SK-N-SH (cell line): ENCODE measurements around the gene NOL4L. TPM values are rescaled to one million over a fixed set of nuclear protein-coding genes. Genes with fewer than 3 reads are reported as not detected.

Source experiments
- CTCF ChIA-PET: fragments of 300-600, 350-600 bp; formaldehyde crosslinking; extraction: SDS; loops from one replicate; lab custom pipeline; 2021; lab: Yijun Ruan, JAX
- POLR2A ChIA-PET: fragments of 350-600 bp; sonication (Branson Sonifier 250); formaldehyde crosslinking; extraction: SDS; loops from one replicate; lab custom pipeline; 2020; ENCODE audit warnings: antibody characterized with exemption, inconsistent platforms; lab: Yijun Ruan, JAX
- DNase-seq: peaks from one replicate; pipeline ENCODE4 v3.0.0; 2012
- H2AFZ ChIP-seq: fragments of 200-600 bp; sonication (generic); 2 replicates; pipeline ENCODE4 v1.8.1; 2016; ENCODE audit warnings: antibody characterized with exemption, mild to moderate bottlenecking, low read depth
- H3F3A ChIP-seq: fragments of 200-600 bp; sonication (generic); replicated peaks from 2 replicates; pipeline ENCODE3; 2016; ENCODE audit warnings: antibody characterized with exemption, mild to moderate bottlenecking; ENCODE audit not compliant: insufficient read depth
- H3K27ac ChIP-seq, 2 experiments: fragments of 200-500 bp in 1 of 2; fragments of 200-600 bp in 1 of 2; sonication (Bioruptor generic) in 1 of 2; sonication (generic), shearing (Covaris generic) in 1 of 2; 2 replicates each; pipeline versions ENCODE4 v1.5.1 to v1.6.1; 2014 to 2016; ENCODE audit warnings: low read depth in 2 of 2, inconsistent platforms in 1 of 2, low read length in 1 of 2, mild to moderate bottlenecking in 1 of 2, mixed read lengths in 1 of 2
- H3K27me3 ChIP-seq: fragments of 200-600 bp; sonication (generic), shearing (Covaris generic); 2 replicates; pipeline ENCODE4 v1.6.1; 2016; ENCODE audit warnings: mixed run types; ENCODE audit not compliant: insufficient read depth
- H3K36me3 ChIP-seq, 2 experiments: fragments of 200-500 bp in 1 of 2; fragments of 200-600 bp in 1 of 2; sonication (Bioruptor generic) in 1 of 2; sonication (generic) in 1 of 2; replicated peaks in 1 of 2; 2 replicates each; pipeline versions ENCODE3 to v1.5.1; 2014 to 2016; ENCODE audit warnings: low read length in 1 of 2, mild to moderate bottlenecking in 1 of 2; ENCODE audit not compliant: insufficient read depth in 2 of 2, control insufficient read depth in 1 of 2
- H3K4me1 ChIP-seq, 2 experiments: fragments of 200-500 bp in 1 of 2; fragments of 200-600 bp in 1 of 2; sonication (Bioruptor generic) in 1 of 2; sonication (generic), shearing (Covaris generic) in 1 of 2; 2 replicates each; pipeline versions ENCODE4 v1.5.1 to v1.6.1; 2014 to 2016; ENCODE audit warnings: low read depth in 1 of 2, low read length in 1 of 2, mixed run types in 1 of 2; ENCODE audit not compliant: insufficient read depth in 2 of 2, control insufficient read depth in 1 of 2
- H3K4me2 ChIP-seq: fragments of 200-600 bp; sonication (generic), shearing (Covaris generic); 2 replicates; pipeline ENCODE4 v1.6.1; 2017; ENCODE audit warnings: mixed run types
- H3K4me3 ChIP-seq, 2 experiments: fragments of 200-500 bp in 1 of 2; fragments of 200-600 bp in 1 of 2; sonication (Bioruptor generic) in 1 of 2; sonication (generic), shearing (Covaris generic) in 1 of 2; 2 replicates each; pipeline versions ENCODE4 v1.5.1 to v1.8.1; 2014 to 2016; ENCODE audit warnings: low read depth in 2 of 2, inconsistent platforms in 1 of 2, low read length in 1 of 2, mild to moderate bottlenecking in 1 of 2, mixed read lengths in 1 of 2, moderate library complexity in 1 of 2
- H3K79me2 ChIP-seq: fragments of 200-600 bp; sonication (generic); 2 replicates; pipeline ENCODE4 v1.8.1; 2017; ENCODE audit warnings: mild to moderate bottlenecking; ENCODE audit not compliant: insufficient read depth
- H3K9ac ChIP-seq: fragments of 200-600 bp; sonication (generic); 2 replicates; pipeline ENCODE4 v1.6.1; 2017; ENCODE audit warnings: mixed run types
- H3K9me2 ChIP-seq: fragments of 200-600 bp; sonication (generic); 2 replicates; pipeline ENCODE4 v1.6.1; 2017; ENCODE audit warnings: mixed run types
- H3K9me3 ChIP-seq: fragments of 200-600 bp; sonication (generic); 2 replicates; pipeline ENCODE4 v1.6.1; 2017; ENCODE audit warnings: mixed run types, mild to moderate bottlenecking, moderate library complexity
- H4K20me1 ChIP-seq: fragments of 200-600 bp; sonication (generic); 2 replicates; pipeline ENCODE4 v1.6.1; 2017; ENCODE audit warnings: mild to moderate bottlenecking, mixed run types; ENCODE audit not compliant: insufficient read depth
- EZH2phosphoT487 ChIP-seq: fragments of 200-600 bp; sonication (generic); IDR thresholded peaks from 2 replicates; pipeline ENCODE4 v1.6.1; 2017; ENCODE audit warnings: low read depth, mixed run types, mild to moderate bottlenecking, antibody characterized with exemption, moderate library complexity, borderline replicate concordance
- GABPA ChIP-seq: IDR thresholded peaks from 2 replicates; pipeline ENCODE4 v1.4.0; 2012; ENCODE audit warnings: low read depth, mild to moderate bottlenecking
- JUND ChIP-seq: IDR thresholded peaks from 2 replicates; pipeline ENCODE4 v1.4.0; 2012
- MEF2A ChIP-seq: IDR thresholded peaks from 2 replicates; pipeline ENCODE4 v1.4.0; 2012; ENCODE audit warnings: low read depth, borderline replicate concordance
- MXI1 ChIP-seq: IDR thresholded peaks from 2 replicates; pipeline ENCODE4 v1.6.1; 2012; ENCODE audit warnings: mild to moderate bottlenecking, low read depth, low read length, improper control_type of control experiment
- NFIC ChIP-seq: IDR thresholded peaks from 2 replicates; pipeline ENCODE4 v1.4.0; 2012; ENCODE audit warnings: borderline replicate concordance
- NRF1 ChIP-seq: IDR thresholded peaks from 2 replicates; pipeline ENCODE4 v1.6.1; 2012; ENCODE audit warnings: low read depth, mild to moderate bottlenecking, low read length
- RAD21 ChIP-seq: IDR thresholded peaks from 2 replicates; pipeline ENCODE4 v1.6.1; 2012; ENCODE audit warnings: mild to moderate bottlenecking, low read length
- RFX5 ChIP-seq: IDR thresholded peaks from 2 replicates; pipeline ENCODE4 v1.6.1; 2012; ENCODE audit warnings: mild to moderate bottlenecking, improper control_type of control experiment, low read length
- RXRA ChIP-seq: IDR thresholded peaks from 2 replicates; pipeline ENCODE4 v1.4.0; 2012; ENCODE audit warnings: low read depth, mild to moderate bottlenecking, borderline replicate concordance
- SMC3 ChIP-seq: IDR thresholded peaks from 2 replicates; pipeline ENCODE4 v1.6.1; 2012; ENCODE audit warnings: low read depth, low read length, improper control_type of control experiment
- WGBS: methylation state at CpG from one replicate; pipeline ENCODE4 v1.1.6; 2017; ENCODE audit warnings: low lambda C conversion rate; 5-methylcytosine and 5-hydroxymethylcytosine counted together
- polyA plus RNA-seq, 3 experiments: library from polyadenylated mRNA; depleted of rRNA; stranded (reverse); fragments of >200 nt; gene quantifications; 2 replicates each; pipeline ENCODE4 v1.2.3, GENCODE V29; 2012
- TF ChIP-seq, protein P1 (sequence below): fragments of 200-600 bp; sonication (generic); IDR thresholded peaks from 2 replicates; pipeline ENCODE4 v1.6.1; 2017; ENCODE audit warnings: antibody characterized with exemption, mild to moderate bottlenecking, moderate library complexity
- TF ChIP-seq, protein P2 (sequence below): fragments of 150-350 bp; IDR thresholded peaks from 2 replicates; pipeline ENCODE4 v1.6.1; 2016; ENCODE audit warnings: mild to moderate bottlenecking, low read depth, low read length
- TF ChIP-seq, protein P3 (sequence below): fragments of 150-350 bp; IDR thresholded peaks from 2 replicates; pipeline ENCODE4 v1.6.1; 2017; ENCODE audit warnings: antibody characterized with exemption, low read length, low read depth, borderline replicate concordance
- TF ChIP-seq, protein P4 (sequence below): IDR thresholded peaks from 2 replicates; pipeline ENCODE4 v1.4.0; 2012; ENCODE audit warnings: low read depth, borderline replicate concordance
- TF ChIP-seq, protein P5 (sequence below): IDR thresholded peaks from 2 replicates; pipeline ENCODE4 v1.4.0; 2012; ENCODE audit warnings: low read depth, borderline replicate concordance

NOL4L gene
- polyA plus RNA-seq, 1 of the 3 experiments (the other 2 are of a cell fraction), result 14.3 TPM

DNA sequence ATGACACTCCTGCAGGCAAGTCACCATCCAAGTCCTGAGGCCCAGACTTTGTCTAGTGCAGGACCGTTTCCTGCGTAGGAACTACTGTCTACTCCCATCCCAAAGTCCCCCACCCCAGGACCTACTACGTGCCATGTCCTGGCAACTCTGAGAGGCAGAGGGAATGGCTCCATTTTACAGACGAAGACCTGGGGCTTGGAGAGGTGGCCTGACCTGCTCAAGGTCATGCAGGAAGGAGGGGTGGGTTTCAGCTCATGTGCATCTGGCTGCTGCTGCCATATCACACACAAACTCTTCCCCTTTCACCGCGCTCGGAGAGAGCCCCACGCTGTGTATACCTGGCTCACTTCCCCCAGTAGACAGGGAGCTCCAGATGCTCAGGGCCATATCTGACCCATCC is 1.2 kb upstream of the NOL4L start:
- H3K27me3 ChIP-seq, result peaks cover 15% of the 10 kb centered on the region; the same call in 1 of the 2 replicates
- 84% methylated on average over 8 of the region's 8 CpGs for WGBS
- H4K20me1 ChIP-seq, result no peaks in the 10 kb centered on the region
- DNase-seq, result no peak
- H3K4me1 ChIP-seq, result peaks cover 0 to 15% of the 10 kb centered on the region in 2 experiments; a peak in 1 of 4 replicates
- H3K4me2 ChIP-seq, result no peak overlapping the region
- no peaks in the 10 kb centered on the region for H3K9me3 ChIP-seq
- H3K27ac ChIP-seq, result no peak overlapping the region
- ChIA-PET POLR2A (no interaction called here), CTCF (interaction anchor here (0.9 to 2.9 kb wide), 5 partner anchors 28 to 66 kb away, joined by 3 to 16 read pairs (median 5); no protein-coding TSS in a partner anchor)
- H2AFZ ChIP-seq, result no peak overlapping the region
- H3K9ac ChIP-seq, result no peak overlapping the region
- no peaks in the 10 kb centered on the region for H3F3A ChIP-seq
- H3K36me3 ChIP-seq, result no peaks in the 10 kb centered on the region
- TF ChIP-seq EZH2phosphoT487 (no peak), RXRA (no peak), RFX5 (no peak), GABPA (no peak), MXI1 (no peak)
- TF ChIP-seq, protein P1, sequence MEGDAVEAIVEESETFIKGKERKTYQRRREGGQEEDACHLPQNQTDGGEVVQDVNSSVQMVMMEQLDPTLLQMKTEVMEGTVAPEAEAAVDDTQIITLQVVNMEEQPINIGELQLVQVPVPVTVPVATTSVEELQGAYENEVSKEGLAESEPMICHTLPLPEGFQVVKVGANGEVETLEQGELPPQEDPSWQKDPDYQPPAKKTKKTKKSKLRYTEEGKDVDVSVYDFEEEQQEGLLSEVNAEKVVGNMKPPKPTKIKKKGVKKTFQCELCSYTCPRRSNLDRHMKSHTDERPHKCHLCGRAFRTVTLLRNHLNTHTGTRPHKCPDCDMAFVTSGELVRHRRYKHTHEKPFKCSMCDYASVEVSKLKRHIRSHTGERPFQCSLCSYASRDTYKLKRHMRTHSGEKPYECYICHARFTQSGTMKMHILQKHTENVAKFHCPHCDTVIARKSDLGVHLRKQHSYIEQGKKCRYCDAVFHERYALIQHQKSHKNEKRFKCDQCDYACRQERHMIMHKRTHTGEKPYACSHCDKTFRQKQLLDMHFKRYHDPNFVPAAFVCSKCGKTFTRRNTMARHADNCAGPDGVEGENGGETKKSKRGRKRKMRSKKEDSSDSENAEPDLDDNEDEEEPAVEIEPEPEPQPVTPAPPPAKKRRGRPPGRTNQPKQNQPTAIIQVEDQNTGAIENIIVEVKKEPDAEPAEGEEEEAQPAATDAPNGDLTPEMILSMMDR, result no peak
- TF ChIP-seq, protein P2, sequence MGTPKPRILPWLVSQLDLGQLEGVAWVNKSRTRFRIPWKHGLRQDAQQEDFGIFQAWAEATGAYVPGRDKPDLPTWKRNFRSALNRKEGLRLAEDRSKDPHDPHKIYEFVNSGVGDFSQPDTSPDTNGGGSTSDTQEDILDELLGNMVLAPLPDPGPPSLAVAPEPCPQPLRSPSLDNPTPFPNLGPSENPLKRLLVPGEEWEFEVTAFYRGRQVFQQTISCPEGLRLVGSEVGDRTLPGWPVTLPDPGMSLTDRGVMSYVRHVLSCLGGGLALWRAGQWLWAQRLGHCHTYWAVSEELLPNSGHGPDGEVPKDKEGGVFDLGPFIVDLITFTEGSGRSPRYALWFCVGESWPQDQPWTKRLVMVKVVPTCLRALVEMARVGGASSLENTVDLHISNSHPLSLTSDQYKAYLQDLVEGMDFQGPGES, result no peak
- TF ChIP-seq, all 33 proteins: peak for 0
- Histone ChIP-seq H3K4me3 (no peak overlapping the region), H3K79me2 (no peaks in the 10 kb centered on the region), H3K9me2 (no peaks in the 10 kb centered on the region)

DNA sequence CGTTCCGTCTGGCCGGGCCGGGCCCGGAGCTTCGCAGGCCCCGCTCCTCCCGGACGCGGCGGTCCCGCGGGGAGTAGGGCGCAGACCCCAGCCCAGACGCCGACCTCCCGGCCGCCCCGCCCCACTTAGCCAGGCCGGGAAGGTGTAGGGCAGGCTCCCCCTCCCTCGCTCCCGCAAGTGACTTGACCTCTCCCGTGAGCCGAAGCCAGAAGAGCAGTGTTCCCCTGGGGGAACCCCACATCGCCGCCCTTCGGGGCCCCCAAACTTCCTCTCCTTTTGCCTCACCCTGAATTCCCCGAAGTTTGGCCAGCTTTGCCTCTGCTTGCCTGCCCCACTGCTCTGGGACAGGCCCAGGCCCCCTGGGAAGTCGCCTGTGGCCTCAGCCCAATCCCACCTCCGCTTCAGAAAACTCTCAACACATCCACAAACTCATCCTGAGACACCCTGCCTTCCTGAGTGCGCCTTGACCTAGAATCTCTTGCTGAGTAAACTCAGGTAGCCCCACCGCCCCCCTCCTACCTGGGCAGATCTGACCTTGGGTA is 524 bp upstream of the NOL4L start:
- Histone ChIP-seq H3K4me3 (no peak overlapping the region), H2AFZ (no peak overlapping the region), H3K36me3 (no peaks in the 10 kb centered on the region), H3K9ac (no peak overlapping the region), H3K79me2 (no peaks in the 10 kb centered on the region), H3K4me1 (peaks cover 0 to 22% of the 10 kb centered on the region in 2 experiments; a peak in 1 of 4 replicates), H3K9me2 (no peaks in the 10 kb centered on the region), H3K9me3 (no peaks in the 10 kb centered on the region), H3K4me2 (no peak overlapping the region), H3F3A (no peaks in the 10 kb centered on the region), H3K27me3 (peaks cover 15% of the 10 kb centered on the region; the same call in 1 of the 2 replicates), H3K27ac (no peak overlapping the region), H4K20me1 (no peaks in the 10 kb centered on the region)
- 41% methylated on average over 27 of the region's 32 CpGs for WGBS
- CTCF ChIA-PET, result interaction anchor here (1.3 to 2.9 kb wide), 5 partner anchors 29 to 67 kb away, joined by 4 to 16 read pairs (median 6); no protein-coding TSS in a partner anchor
- DNase-seq, result no peak
- POLR2A ChIA-PET, result no interaction called here
- no peak for TF ChIP-seq MEF2A
- TF ChIP-seq, protein P3, sequence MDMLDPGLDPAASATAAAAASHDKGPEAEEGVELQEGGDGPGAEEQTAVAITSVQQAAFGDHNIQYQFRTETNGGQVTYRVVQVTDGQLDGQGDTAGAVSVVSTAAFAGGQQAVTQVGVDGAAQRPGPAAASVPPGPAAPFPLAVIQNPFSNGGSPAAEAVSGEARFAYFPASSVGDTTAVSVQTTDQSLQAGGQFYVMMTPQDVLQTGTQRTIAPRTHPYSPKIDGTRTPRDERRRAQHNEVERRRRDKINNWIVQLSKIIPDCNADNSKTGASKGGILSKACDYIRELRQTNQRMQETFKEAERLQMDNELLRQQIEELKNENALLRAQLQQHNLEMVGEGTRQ, result no peak
- TF ChIP-seq, protein P4, sequence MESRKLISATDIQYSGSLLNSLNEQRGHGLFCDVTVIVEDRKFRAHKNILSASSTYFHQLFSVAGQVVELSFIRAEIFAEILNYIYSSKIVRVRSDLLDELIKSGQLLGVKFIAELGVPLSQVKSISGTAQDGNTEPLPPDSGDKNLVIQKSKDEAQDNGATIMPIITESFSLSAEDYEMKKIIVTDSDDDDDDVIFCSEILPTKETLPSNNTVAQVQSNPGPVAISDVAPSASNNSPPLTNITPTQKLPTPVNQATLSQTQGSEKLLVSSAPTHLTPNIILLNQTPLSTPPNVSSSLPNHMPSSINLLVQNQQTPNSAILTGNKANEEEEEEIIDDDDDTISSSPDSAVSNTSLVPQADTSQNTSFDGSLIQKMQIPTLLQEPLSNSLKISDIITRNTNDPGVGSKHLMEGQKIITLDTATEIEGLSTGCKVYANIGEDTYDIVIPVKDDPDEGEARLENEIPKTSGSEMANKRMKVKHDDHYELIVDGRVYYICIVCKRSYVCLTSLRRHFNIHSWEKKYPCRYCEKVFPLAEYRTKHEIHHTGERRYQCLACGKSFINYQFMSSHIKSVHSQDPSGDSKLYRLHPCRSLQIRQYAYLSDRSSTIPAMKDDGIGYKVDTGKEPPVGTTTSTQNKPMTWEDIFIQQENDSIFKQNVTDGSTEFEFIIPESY, result no peak
- no peak for TF ChIP-seq RXRA
- no peak for TF ChIP-seq RFX5
- TF ChIP-seq NFIC, result no peak
- TF ChIP-seq JUND, result no peak
- no peak for TF ChIP-seq EZH2phosphoT487
- no peak for TF ChIP-seq RAD21
- TF ChIP-seq, protein P1, result no peak
- TF ChIP-seq, protein P5, sequence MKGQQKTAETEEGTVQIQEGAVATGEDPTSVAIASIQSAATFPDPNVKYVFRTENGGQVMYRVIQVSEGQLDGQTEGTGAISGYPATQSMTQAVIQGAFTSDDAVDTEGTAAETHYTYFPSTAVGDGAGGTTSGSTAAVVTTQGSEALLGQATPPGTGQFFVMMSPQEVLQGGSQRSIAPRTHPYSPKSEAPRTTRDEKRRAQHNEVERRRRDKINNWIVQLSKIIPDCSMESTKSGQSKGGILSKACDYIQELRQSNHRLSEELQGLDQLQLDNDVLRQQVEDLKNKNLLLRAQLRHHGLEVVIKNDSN, result no peak
- TF ChIP-seq NRF1, result no peak
- no peak for TF ChIP-seq SMC3
